ENCODE data around the gene NLGN4Y. TPM values are rescaled to one million over a fixed set of nuclear protein-coding genes. Genes with fewer than 3 reads are reported as not detected.

Gene NLGN4Y
- total and polyA plus RNA-seq, 2 of the 4 experiments (the other 2 are of a cell fraction), result not detected

DNA sequence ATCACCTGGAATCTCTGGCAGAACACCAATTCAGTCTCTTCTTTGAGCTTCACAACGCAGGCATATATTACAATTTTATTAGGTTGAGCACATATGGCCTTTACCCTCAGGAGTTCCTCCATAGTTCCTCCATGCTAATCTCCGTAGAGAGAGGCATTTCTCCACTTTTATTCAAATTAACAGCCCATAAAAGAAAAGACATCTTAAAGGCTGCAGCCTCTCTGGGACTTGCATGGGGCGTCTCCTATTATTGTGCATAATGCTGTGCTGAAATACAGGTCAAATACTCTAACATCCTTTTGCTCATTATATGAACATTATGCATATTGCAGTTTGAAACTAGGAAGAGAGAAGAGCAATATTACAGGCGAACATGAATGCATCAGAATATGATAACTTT lies 253.9 kb downstream of the NLGN4Y start:
- CTCF ChIA-PET, result no interaction called here
- in situ Hi-C loops (cut with MboI; ENCODE audit: low sequenced_read_pairs), result no loop called here

More for the DNA sequence above, 253.9 kb downstream of the NLGN4Y start:
- Histone ChIP-seq H4K5ac (ENCODE audit: low read depth, low read length) (no peak overlapping the region), H3K23ac (ENCODE audit: low read depth, low read length) (no peak overlapping the region), H4K91ac (ENCODE audit: insufficient read depth, low read depth, low read length) (no peak overlapping the region), H3K56ac (ENCODE audit: extremely low read depth, insufficient read depth, low read length) (no peak overlapping the region), H3K4me3 (ENCODE audit: insufficient read depth, low read depth, low read length) (no peak overlapping the region), H3K18ac (ENCODE audit: low read depth, low read length) (no peak overlapping the region), H3K4ac (ENCODE audit: low read depth, low read length) (no peak overlapping the region), H3K79me1 (ENCODE audit: low read depth in 1 of 2, low read length in 2 of 2) (no peaks in the 10 kb centered on the region), H3K9ac (ENCODE audit: low read depth, low read length) (no peak overlapping the region), H3K27ac (ENCODE audit: insufficient read depth, low read length) (no peak overlapping the region), H3K9me1 (ENCODE audit: insufficient read depth, low read length) (no peaks in the 10 kb centered on the region), H2AK9ac (replicated peaks; ENCODE audit: low read depth, low read length, poor library complexity) (no peak overlapping the region), H2AFZ (replicated peaks; ENCODE audit: low read length, poor library complexity) (no peak overlapping the region), H3K9me3 (ENCODE audit: control insufficient read depth, insufficient read depth, low read length) (no peaks in the 10 kb centered on the region), H2AK5ac (ENCODE audit: low read depth, low read length) (no peak overlapping the region), H2BK20ac (ENCODE audit: low read depth, low read length) (no peak overlapping the region), H2BK5ac (ENCODE audit: low read depth, low read length, poor library complexity, severe bottlenecking) (no peak overlapping the region), H3K4me2 (ENCODE audit: low read depth, low read length) (no peak overlapping the region), H3K14ac (replicated peaks; ENCODE audit: low read depth, low read length) (no peak overlapping the region), H2BK15ac (ENCODE audit: low read depth, low read length) (no peak overlapping the region), H2BK120ac (ENCODE audit: low read depth, low read length) (no peak overlapping the region), H4K8ac (ENCODE audit: low read depth in 2 of 2, low read length in 2 of 2) (no peak overlapping the region), H4K20me1 (ENCODE audit: insufficient read depth, low read length) (no peaks in the 10 kb centered on the region), H3K27me3 (ENCODE audit: control insufficient read depth, insufficient read depth, low read length) (no peaks in the 10 kb centered on the region), H3K36me3 (ENCODE audit: control insufficient read depth, insufficient read depth, low read length) (no peaks in the 10 kb centered on the region), H3K4me1 (ENCODE audit: control insufficient read depth, insufficient read depth, low read length) (no peaks in the 10 kb centered on the region)
- dilution Hi-C loops (cut with HindIII; ENCODE audit: low sequenced_read_pairs, unreplicated experiment) (no loop called here), intact Hi-C loops (cut with micrococcal nuclease) (no loop called here)
- no peak for DNase-seq
- no TSS peak for BruUV-seq (replicated peaks)
- POLR2A ChIA-PET (ENCODE audit: unreplicated experiment), result no interaction called here
- WGBS, 2 experiments (ENCODE audit: extremely low coverage in 2 of 2, insufficient read length in 1 of 2), result no CpG with 5 or more reads among the region's 4 CpGs
- TF ChIP-seq, protein P1, sequence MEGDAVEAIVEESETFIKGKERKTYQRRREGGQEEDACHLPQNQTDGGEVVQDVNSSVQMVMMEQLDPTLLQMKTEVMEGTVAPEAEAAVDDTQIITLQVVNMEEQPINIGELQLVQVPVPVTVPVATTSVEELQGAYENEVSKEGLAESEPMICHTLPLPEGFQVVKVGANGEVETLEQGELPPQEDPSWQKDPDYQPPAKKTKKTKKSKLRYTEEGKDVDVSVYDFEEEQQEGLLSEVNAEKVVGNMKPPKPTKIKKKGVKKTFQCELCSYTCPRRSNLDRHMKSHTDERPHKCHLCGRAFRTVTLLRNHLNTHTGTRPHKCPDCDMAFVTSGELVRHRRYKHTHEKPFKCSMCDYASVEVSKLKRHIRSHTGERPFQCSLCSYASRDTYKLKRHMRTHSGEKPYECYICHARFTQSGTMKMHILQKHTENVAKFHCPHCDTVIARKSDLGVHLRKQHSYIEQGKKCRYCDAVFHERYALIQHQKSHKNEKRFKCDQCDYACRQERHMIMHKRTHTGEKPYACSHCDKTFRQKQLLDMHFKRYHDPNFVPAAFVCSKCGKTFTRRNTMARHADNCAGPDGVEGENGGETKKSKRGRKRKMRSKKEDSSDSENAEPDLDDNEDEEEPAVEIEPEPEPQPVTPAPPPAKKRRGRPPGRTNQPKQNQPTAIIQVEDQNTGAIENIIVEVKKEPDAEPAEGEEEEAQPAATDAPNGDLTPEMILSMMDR (conservative IDR thresholded peaks at IDR 0.05; ENCODE audit: low read depth, low read length), result no peak
- TF ChIP-seq POLR2A (IDR thresholded peaks at IDR 0.05; ENCODE audit: low read depth, low read length) (no peak), RCOR1 (IDR thresholded peaks at IDR 0.05; ENCODE audit: insufficient replicate concordance, low read length) (no peak), MXI1 (IDR thresholded peaks at IDR 0.05; ENCODE audit: borderline replicate concordance, low read depth, low read length) (no peak), CHD1 (IDR thresholded peaks at IDR 0.05; ENCODE audit: low read depth, low read length) (no peak), RFX5 (IDR thresholded peaks at IDR 0.05; ENCODE audit: low read depth, low read length) (no peak), SMC3 (IDR thresholded peaks at IDR 0.05; ENCODE audit: low read depth, low read length) (no peak), ELK1 (IDR thresholded peaks at IDR 0.05; ENCODE audit: borderline replicate concordance, low read depth, low read length) (no peak)
- ATAC-seq (ENCODE audit: low read depth), result no peak

All from IMR-90 (cell line).